Chondrocyte (in vitro differentiated cells): ENCODE data around the gene CHST11. TPM values are rescaled to one million over a fixed set of nuclear protein-coding genes. Genes with fewer than 3 reads are reported as not detected.

Experiments
- DNase-seq: peaks from one replicate; pipeline ENCODE4 v3.0.0; 2021; ENCODE audit warnings: mixed read lengths, low spot score
- H3K27ac Mint-ChIP-seq: one replicate; pipeline ENCODE4 v1.8.0; 2021; ENCODE audit warnings: mild to moderate bottlenecking, moderate library complexity, mixed read lengths; ENCODE audit not compliant: unreplicated experiment
- H3K27me3 Mint-ChIP-seq: 2 replicates; pipeline ENCODE4 v1.8.0; 2021; ENCODE audit warnings: low read depth, mixed read lengths
- H3K36me3 Mint-ChIP-seq: 2 replicates; pipeline ENCODE4 v1.8.0; 2021; ENCODE audit warnings: low read depth, mixed read lengths
- H3K4me1 Mint-ChIP-seq: 2 replicates; pipeline ENCODE4 v1.8.0; 2021; ENCODE audit warnings: low read depth, mild to moderate bottlenecking, mixed read lengths
- H3K4me3 Mint-ChIP-seq: one replicate; pipeline ENCODE4 v1.8.0; 2021; ENCODE audit warnings: mild to moderate bottlenecking, moderate library complexity, mixed read lengths; ENCODE audit not compliant: unreplicated experiment
- H3K9me3 Mint-ChIP-seq: 2 replicates; pipeline ENCODE4 v1.8.0; 2021; ENCODE audit warnings: low read depth, mixed read lengths
- CTCF ChIP-seq: fragments of 200-600 bp; sonication (generic); IDR thresholded peaks from 2 replicates; pipeline ENCODE4 v1.5.0; 2021; ENCODE audit warnings: antibody characterized with exemption, mild to moderate bottlenecking, moderate library complexity
- total RNA-seq: library from RNA; stranded (reverse); gene quantifications from 3 replicates; pipeline ENCODE4 v1.2.1, GENCODE V29; 2021

Gene CHST11
- total RNA-seq, 1 donor from 2014 or later: 6.2 TPM

GRCh38 chr12:104779134-104779533, 322.4 kb downstream of the CHST11 start:
- DNase-seq: no peak
- no peaks in the 10 kb centered on the region for H3K27me3 Mint-ChIP-seq
- H3K9me3 Mint-ChIP-seq: peaks cover 3% of the 10 kb centered on the region
- no peak overlapping the region for H3K4me3 Mint-ChIP-seq
- no peak for TF ChIP-seq CTCF
- no peaks in the 10 kb centered on the region for H3K4me1 Mint-ChIP-seq
- no peak overlapping the region for H3K27ac Mint-ChIP-seq
- H3K36me3 Mint-ChIP-seq: no peaks in the 10 kb centered on the region

- DNase-seq: no peak
- no peak for TF ChIP-seq CTCF
- no peak overlapping the region for H3K4me3 Mint-ChIP-seq
- no peaks in the 10 kb centered on the region for H3K36me3 Mint-ChIP-seq
- no peak overlapping the region for H3K27ac Mint-ChIP-seq
- no peaks in the 10 kb centered on the region for H3K27me3 Mint-ChIP-seq
- H3K9me3 Mint-ChIP-seq: peaks cover 3% of the 10 kb centered on the region
- H3K4me1 Mint-ChIP-seq: peaks cover 8% of the 10 kb centered on the region
Observed at GRCh38 chr12:104782296-104782695, 325.5 kb downstream of the CHST11 start.

DNA sequence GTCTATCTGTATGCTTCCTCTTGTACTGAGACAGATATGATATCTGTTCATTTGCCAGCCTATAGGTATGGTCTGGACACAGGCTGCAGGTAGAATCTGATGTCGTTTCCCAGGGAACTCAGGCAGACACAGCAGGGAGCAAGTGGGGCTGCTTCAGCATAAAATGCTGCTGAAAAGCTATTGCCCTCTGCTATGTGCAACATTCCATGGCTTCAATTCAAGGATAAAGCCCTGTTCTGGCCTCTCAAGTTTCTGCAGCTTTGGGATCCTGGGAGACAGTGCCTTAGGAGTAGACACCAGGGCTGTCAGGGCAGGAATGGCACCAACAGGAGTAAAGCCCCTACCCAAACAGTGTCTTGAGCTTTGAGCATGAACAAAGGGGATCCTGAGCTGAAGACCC, 327.8 kb downstream of the CHST11 start:
- peaks cover 8% of the 10 kb centered on the region for H3K4me1 Mint-ChIP-seq
- peaks cover 3% of the 10 kb centered on the region for H3K9me3 Mint-ChIP-seq
- DNase-seq: no peak

DNA sequence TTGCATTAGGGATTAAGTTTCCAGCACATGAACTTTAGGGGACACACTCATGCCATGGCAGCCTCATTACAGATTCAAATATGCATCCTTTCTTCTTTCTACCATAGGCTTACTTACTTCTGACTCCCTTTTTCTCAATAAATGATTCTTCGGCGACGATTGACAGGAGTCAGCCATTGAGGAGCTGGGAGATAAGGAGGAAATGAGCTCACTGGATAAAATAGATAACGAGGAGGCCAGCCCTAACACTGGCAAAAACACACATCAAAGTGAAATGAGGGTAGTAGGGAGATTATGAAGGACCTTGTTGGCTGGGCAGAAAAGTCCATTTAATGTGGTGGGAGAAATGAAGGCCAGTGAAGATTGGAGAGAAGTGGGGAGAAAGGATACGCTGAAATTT, 329.1 kb downstream of the CHST11 start:
- H3K27me3 Mint-ChIP-seq: no peaks in the 10 kb centered on the region
- no peak for DNase-seq
- H3K27ac Mint-ChIP-seq: no peak overlapping the region
- no peaks in the 10 kb centered on the region for H3K9me3 Mint-ChIP-seq
- no peak for TF ChIP-seq CTCF
- H3K36me3 Mint-ChIP-seq: no peaks in the 10 kb centered on the region
- H3K4me1 Mint-ChIP-seq: peaks cover 10% of the 10 kb centered on the region
- H3K4me3 Mint-ChIP-seq: no peak overlapping the region

More for the DNA sequence above, 327.8 kb downstream of the CHST11 start:
- Mint-ChIP-seq H3K27ac (peak overlapping the region; percentile 75), H3K4me3 (no peak overlapping the region), H3K36me3 (no peaks in the 10 kb centered on the region), H3K27me3 (no peaks in the 10 kb centered on the region)
- TF ChIP-seq CTCF: no peak

DNA sequence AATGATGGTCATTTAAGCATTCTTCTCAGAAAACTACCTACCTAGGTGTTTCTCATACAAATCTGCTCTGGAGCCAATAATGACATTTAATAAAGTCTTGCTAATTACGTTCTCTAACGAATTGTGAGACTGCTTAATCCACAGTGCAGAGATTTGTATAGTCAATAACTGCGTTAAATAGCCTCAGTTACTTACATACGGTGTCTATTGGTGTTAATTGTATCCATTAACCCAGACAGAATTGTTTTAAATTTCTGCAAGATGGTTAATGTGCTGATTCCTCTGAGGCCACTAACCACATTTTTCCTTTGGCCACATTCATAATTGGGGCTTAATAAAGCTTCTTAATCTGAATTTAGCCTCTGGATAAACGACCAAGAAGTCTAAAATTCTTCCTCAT, 329.6 kb downstream of the CHST11 start:
- no peak for TF ChIP-seq CTCF
- H3K36me3 Mint-ChIP-seq: no peaks in the 10 kb centered on the region
- no peak overlapping the region for H3K27ac Mint-ChIP-seq
- no peaks in the 10 kb centered on the region for H3K9me3 Mint-ChIP-seq
- peaks cover 10% of the 10 kb centered on the region for H3K4me1 Mint-ChIP-seq
- no peak overlapping the region for H3K4me3 Mint-ChIP-seq
- no peaks in the 10 kb centered on the region for H3K27me3 Mint-ChIP-seq
- DNase-seq: no peak
